Measurements from ENCODE around the gene TREM2.

TREM2 gene

GRCh38 chr6:41153992-41154625 is 8.8 kb downstream of the TREM2 start, which contains the start of gene TREML1:
Gene TREML1, minus strand, starts transcription at chr6:41154347. Its CDS starts 59 bp downstream, at chr6:41154288.
- DNase-seq (ENCODE audit: insufficient read length, low spot score) (no peak), FAIRE-seq (no peak)
- TF ChIP-seq, protein P1, sequence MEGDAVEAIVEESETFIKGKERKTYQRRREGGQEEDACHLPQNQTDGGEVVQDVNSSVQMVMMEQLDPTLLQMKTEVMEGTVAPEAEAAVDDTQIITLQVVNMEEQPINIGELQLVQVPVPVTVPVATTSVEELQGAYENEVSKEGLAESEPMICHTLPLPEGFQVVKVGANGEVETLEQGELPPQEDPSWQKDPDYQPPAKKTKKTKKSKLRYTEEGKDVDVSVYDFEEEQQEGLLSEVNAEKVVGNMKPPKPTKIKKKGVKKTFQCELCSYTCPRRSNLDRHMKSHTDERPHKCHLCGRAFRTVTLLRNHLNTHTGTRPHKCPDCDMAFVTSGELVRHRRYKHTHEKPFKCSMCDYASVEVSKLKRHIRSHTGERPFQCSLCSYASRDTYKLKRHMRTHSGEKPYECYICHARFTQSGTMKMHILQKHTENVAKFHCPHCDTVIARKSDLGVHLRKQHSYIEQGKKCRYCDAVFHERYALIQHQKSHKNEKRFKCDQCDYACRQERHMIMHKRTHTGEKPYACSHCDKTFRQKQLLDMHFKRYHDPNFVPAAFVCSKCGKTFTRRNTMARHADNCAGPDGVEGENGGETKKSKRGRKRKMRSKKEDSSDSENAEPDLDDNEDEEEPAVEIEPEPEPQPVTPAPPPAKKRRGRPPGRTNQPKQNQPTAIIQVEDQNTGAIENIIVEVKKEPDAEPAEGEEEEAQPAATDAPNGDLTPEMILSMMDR (IDR thresholded peaks at IDR 0.05; ENCODE audit: insufficient read depth, missing control alignments) = no peak

DNA sequence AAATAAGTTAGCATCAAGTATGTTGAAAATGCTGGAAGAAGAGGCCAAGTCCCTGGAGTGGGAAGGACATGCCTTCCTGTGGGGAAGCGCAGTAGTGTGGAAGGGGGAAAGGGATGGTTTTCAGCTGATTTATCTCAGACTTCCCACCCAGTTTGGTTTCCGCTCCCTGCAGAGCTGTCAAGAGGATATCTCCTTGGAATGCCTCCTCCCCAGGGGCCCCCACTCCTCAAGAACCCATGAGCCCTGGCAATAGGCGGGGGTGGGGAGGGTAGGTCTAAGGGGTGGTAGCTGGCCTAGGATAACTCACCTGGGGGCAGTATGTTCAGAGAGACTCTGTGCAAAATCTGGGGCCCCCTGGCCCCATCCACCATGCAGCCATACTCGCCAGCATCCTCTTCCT is 9.5 kb downstream of the TREM2 start:
- FAIRE-seq = no peak

GRCh38 chr6:41150671-41151070 is 12.2 kb downstream of the TREM2 start:
- no peak for DNase-seq (ENCODE audit: insufficient read length, low spot score)
- no peak for FAIRE-seq

More for the DNA sequence above, 9.5 kb downstream of the TREM2 start:
- no peak for DNase-seq (ENCODE audit: insufficient read length, low spot score)
- TF ChIP-seq, protein P1 (IDR thresholded peaks at IDR 0.05; ENCODE audit: insufficient read depth, missing control alignments) = no peak

DNA sequence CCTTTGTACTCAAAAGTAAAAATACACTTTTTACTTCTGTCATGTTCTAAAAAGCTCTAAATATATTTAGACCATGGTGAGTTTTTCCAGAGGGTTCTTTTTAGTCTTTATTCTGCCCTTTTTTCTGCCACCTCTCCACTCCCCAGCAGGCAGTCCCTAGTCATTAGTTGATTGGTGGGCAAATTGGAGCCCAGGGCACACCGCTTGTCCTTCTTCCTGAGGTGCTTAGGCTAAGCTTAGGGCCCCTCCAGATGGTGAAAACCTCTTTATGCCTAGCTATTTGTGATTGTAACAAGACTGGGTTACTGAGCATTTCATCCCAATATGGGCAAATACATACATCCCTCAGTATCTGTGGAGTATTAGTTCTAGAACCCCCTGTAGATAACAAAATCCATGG is 15.0 kb downstream of the TREM2 start:
- FAIRE-seq = no peak
- no peak for DNase-seq (ENCODE audit: insufficient read length, low spot score)
- TF ChIP-seq, protein P1 (IDR thresholded peaks at IDR 0.05; ENCODE audit: insufficient read depth, missing control alignments) = no peak

More at GRCh38 chr6:41150671-41151070, 12.2 kb downstream of the TREM2 start:
- TF ChIP-seq, protein P1 (IDR thresholded peaks at IDR 0.05; ENCODE audit: insufficient read depth, missing control alignments) = no peak

GRCh38 chr6:41136911-41137310 is 26.0 kb downstream of the TREM2 start:
- TF ChIP-seq, protein P1 (IDR thresholded peaks at IDR 0.05; ENCODE audit: insufficient read depth, missing control alignments) = no peak
- DNase-seq (ENCODE audit: insufficient read length, low spot score) (no peak), FAIRE-seq (no peak)

DNA sequence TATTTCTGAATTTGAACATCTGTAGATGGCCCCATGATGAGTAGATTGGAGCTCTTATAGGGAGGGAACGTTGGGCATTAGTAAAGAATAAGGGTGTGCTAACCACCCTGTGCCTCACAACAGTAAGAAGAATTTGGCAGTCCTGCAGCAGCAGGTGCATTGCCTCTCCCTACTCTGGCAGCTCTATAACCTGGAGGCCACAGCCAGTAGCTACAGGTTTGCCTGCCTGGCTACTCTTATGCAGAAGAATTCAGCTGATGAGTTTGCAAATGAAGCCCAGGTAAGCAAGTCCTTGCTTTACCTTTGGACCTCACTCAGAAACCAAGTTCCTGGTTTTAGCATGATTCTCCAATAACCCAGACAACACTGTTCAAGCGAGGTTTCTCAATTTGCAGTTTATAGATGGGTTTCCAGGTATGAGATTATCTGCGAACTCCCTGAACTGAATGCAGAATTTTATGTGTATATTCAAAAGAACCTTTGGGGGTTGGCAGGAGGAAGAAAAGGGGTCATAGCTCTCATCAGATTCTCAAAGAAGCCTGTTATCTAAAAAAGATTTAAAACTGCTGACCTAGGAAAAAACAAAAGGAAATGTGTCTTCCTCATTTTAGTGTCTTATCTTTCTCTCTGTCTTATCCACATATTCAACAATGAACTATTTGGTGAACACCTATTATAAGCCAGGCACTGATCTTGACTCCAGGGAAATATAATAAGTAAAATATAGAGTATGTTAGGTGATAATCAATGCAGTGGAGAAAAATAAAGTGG is 27.7 kb downstream of the TREM2 start:
- TF ChIP-seq, protein P1 (IDR thresholded peaks at IDR 0.05; ENCODE audit: insufficient read depth, missing control alignments) = no peak
- FAIRE-seq (no peak), DNase-seq (ENCODE audit: insufficient read length, low spot score) (no peak)

- no peak for DNase-seq (ENCODE audit: insufficient read length, low spot score)
- FAIRE-seq = no peak
- TF ChIP-seq, protein P1 (IDR thresholded peaks at IDR 0.05; ENCODE audit: insufficient read depth, missing control alignments) = no peak
These were observed 30.7 kb downstream of the TREM2 start for GRCh38 chr6:41132254-41132653.

Measured in D721Med (cell line).